ENCODE results near the gene RGS14. TPM values are rescaled to one million over a fixed set of nuclear protein-coding genes. Genes with fewer than 3 reads are reported as not detected.

Gene RGS14
- total RNA-seq, 1 donor from 2014 or later = 16.6 TPM

- peaks cover 13% of the 10 kb centered on the region for H3K27me3 Mint-ChIP-seq
- H3K4me1 Mint-ChIP-seq (ENCODE audit: unreplicated experiment) = peaks cover 13% of the 10 kb centered on the region
- H3K9me3 Mint-ChIP-seq = no peaks in the 10 kb centered on the region
- peak overlapping the region; percentile 87 for H3K4me3 Mint-ChIP-seq
- no peak for DNase-seq (ENCODE audit: extremely low spot score, unreplicated experiment)
- no peaks in the 10 kb centered on the region for H3K36me3 Mint-ChIP-seq
- no peak for TF ChIP-seq CTCF (conservative IDR thresholded peaks at IDR 0.05)
- H3K27ac Mint-ChIP-seq = peak overlapping the region; percentile 51
These were observed 5.1 kb downstream of the RGS14 start for GRCh38 chr5:177362610-177363507.

GRCh38 chr5:177363565-177363964 is 5.8 kb downstream of the RGS14 start:
- peaks cover 13% of the 10 kb centered on the region for H3K4me1 Mint-ChIP-seq (ENCODE audit: unreplicated experiment)
- no peak for DNase-seq (ENCODE audit: extremely low spot score, unreplicated experiment)
- peaks cover 13% of the 10 kb centered on the region for H3K27me3 Mint-ChIP-seq
- peak overlapping the region; percentile 87 for H3K4me3 Mint-ChIP-seq
- H3K27ac Mint-ChIP-seq = no peak overlapping the region
- H3K9me3 Mint-ChIP-seq = no peaks in the 10 kb centered on the region
- TF ChIP-seq CTCF (conservative IDR thresholded peaks at IDR 0.05) = no peak
- H3K36me3 Mint-ChIP-seq = no peaks in the 10 kb centered on the region

GRCh38 chr5:177364159-177364962 is 6.6 kb downstream of the RGS14 start:
- peaks cover 19% of the 10 kb centered on the region for H3K4me1 Mint-ChIP-seq (ENCODE audit: unreplicated experiment)
- H3K27ac Mint-ChIP-seq = no peak overlapping the region
- DNase-seq (ENCODE audit: extremely low spot score, unreplicated experiment) = no peak
- no peaks in the 10 kb centered on the region for H3K36me3 Mint-ChIP-seq
- H3K27me3 Mint-ChIP-seq = peaks cover 11% of the 10 kb centered on the region
- H3K9me3 Mint-ChIP-seq = no peaks in the 10 kb centered on the region
- TF ChIP-seq CTCF (conservative IDR thresholded peaks at IDR 0.05) = no peak
- no peak overlapping the region for H3K4me3 Mint-ChIP-seq

GRCh38 chr5:177365845-177366527 is 8.3 kb downstream of the RGS14 start:
- peak overlapping the region; percentile 92 for H3K27ac Mint-ChIP-seq
- TF ChIP-seq CTCF (conservative IDR thresholded peaks at IDR 0.05) = no peak
- no peak for DNase-seq (ENCODE audit: extremely low spot score, unreplicated experiment)
- peaks cover 21% of the 10 kb centered on the region for H3K4me1 Mint-ChIP-seq (ENCODE audit: unreplicated experiment)
- H3K27me3 Mint-ChIP-seq = peaks cover 6% of the 10 kb centered on the region
- no peaks in the 10 kb centered on the region for H3K9me3 Mint-ChIP-seq
- H3K4me3 Mint-ChIP-seq = peak overlapping the region; percentile 95
- no peaks in the 10 kb centered on the region for H3K36me3 Mint-ChIP-seq

- Mint-ChIP-seq H3K4me3 (peak overlapping the region; percentile 95), H3K4me1 (ENCODE audit: unreplicated experiment) (peaks cover 21% of the 10 kb centered on the region), H3K9me3 (no peaks in the 10 kb centered on the region), H3K27me3 (peaks cover 6% of the 10 kb centered on the region), H3K27ac (peak overlapping the region; percentile 92), H3K36me3 (no peaks in the 10 kb centered on the region)
- DNase-seq (ENCODE audit: extremely low spot score, unreplicated experiment) = peak; percentile 93
- no peak for TF ChIP-seq CTCF (conservative IDR thresholded peaks at IDR 0.05)
These were observed 9.0 kb downstream of the RGS14 start for GRCh38 chr5:177366528-177367322.

Data from type B pancreatic cell (in vitro differentiated cells).